Stimulated activated CD4-positive, alpha-beta T cell treated with anti-CD3 and anti-CD28 coated beads, Interleukin-1b, Interleukin-23, amount 100 ng/mL, for 24 hours (primary cell): ENCODE measurements around the gene SLX9.

Source experiments
- DNase-seq, 4 experiments: peaks; one replicate each; pipeline ENCODE4 v3.0.0-alpha.2; 2020; ENCODE audit warnings: low read depth in 4 of 4, low spot score in 1 of 4

The SLX9 gene

DNA sequence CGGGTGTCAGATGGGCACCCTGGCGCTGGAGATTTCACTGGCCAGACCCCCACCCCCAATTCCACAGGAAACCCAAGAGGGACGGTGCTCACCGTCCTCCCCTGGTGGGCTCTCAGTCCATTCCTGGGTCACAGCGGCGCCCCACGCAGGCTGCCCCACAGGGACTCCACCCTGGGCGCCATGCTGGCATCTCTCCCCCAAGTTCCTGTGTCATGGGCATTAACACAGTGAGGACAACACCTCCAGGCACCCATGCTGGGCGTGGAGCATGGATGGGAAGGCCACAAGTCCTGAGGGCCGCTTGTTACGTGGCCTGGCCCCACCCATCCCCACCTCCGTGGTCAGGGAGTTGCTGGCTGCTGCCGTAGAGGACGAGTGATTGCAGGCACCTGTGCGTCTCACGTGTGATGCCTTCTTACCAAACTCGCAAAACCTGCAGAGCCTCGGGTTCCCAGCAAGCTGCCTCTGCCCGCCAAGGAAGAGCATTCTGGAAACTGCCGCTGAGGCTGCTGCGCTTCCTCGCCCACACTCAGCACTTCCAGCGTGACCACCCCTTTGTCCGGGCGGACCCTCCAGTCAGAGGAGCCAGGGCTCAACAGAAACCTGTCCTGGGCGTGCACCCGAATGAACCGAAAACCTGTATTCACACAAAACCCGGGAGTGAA lies 60.3 kb downstream of the SLX9 start:
- no peak for DNase-seq

DNA sequence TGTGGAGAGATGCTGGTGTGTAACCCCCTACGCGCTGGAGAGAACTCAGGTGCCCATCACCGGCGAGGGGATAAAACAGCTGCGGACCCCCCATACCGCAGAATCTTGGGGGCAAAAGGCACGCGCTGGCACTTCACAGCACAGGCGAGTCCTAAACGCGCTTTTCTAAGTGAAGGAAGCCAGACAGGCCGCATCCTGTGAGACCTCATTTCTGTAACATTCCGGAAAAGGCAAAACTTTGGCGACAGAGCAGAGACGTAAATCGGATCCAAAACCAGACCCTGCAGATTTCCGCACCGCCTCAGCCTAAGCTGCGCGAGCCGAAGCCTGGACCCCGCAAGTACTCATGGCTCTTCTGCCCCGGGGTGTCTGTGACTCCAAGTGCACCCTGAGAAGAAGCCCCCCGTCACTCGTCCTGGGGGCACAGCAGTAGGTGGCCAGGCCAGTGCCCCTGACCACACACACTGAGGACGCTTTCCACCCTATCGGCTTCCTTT lies 60.9 kb downstream of the SLX9 start:
- DNase-seq: no peak

DNA sequence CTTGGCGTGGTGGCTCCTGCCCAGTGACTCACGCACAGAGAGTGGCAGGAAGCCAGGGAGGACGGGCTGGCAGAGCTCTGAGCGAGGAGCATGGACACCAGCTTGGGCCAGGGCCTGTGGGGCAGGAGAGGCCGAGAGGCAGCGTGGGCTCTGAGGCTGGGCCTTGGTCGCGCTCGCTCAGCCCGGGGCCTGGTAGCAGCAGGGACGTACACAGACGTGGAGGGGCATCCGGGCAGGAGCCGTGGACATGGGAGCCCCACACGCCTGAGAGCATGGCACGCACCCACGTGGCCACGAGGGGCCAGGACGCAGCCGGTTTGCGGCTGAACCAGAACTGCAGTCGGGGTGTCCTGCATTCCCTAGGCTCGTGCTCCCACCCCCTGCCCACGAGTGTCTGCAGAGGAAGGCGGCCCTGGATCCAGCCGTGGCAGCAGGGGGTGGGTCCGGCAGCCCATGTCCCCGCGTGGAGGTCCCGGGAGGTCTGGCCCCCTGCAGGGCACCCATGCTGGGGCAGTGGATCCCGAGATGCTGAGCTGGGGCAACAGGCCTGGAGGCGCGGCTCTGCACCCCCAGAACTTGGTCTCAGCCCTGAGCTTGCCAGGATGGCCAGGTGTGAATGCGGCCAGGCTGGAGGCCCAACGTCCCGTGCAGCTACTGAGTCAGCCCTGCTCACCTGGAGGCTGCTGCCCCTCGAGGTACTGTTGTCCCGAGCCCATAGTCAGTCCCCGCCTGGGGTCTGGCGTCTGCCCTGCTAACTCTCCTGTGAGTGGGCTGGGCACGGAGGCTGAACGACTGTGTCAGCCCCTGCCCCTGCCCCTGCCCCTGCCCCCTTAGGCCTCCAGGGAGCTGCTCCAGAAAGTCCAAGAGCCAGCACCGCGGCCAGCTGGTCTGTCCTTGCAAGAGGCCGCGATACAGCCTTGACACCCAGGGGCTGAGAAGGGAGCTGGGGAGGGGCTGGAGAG lies 61.6 kb downstream of the SLX9 start:
- DNase-seq: no peak

- no peak for DNase-seq
These were observed 62.8 kb downstream of the SLX9 start for GRCh38 chr21:45002381-45003204.

GRCh38 chr21:45003331-45004058 lies 63.7 kb downstream of the SLX9 start:
- no peak for DNase-seq

GRCh38 chr21:45004059-45004422 lies 64.2 kb downstream of the SLX9 start:
- no peak for DNase-seq

DNA sequence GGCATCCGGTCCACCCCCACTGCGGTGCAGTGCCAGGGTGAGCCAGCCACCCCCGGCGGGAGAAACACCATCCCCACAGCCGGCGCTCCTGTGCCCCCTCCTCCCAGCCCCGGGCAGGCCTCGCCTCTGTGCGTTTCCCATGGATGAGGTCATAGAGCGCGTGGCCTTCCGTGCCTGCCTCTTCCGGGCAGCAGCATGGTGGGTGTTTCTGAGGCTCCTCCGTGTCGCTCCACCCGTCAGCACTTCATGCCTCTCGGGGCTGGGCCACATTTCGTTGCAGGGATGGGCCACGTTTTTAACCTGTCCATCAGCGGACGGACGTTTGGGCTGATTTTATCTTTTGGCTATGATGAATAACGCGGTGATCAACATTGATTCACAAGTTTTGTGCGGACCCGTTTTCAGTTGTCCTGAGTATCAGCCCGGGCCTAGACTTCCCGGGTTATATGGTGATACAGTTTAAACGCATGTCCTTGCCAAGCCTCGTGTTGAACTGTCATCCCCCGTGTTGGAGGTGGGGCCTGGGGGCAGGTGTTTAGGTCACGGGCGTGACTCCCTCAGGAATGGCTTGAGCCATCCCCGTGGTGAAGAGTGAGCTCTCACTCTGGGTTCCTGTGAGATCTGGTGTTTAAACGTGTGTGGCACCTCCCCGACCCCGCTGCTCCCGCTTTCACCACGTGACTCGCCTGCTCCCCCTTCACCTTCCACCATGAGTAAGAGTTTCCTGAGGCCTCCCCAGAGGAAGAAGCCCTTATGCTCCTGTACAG lies 64.8 kb downstream of the SLX9 start:
- DNase-seq: peak in 2 of 4 experiments; percentile 14 to 36

DNA sequence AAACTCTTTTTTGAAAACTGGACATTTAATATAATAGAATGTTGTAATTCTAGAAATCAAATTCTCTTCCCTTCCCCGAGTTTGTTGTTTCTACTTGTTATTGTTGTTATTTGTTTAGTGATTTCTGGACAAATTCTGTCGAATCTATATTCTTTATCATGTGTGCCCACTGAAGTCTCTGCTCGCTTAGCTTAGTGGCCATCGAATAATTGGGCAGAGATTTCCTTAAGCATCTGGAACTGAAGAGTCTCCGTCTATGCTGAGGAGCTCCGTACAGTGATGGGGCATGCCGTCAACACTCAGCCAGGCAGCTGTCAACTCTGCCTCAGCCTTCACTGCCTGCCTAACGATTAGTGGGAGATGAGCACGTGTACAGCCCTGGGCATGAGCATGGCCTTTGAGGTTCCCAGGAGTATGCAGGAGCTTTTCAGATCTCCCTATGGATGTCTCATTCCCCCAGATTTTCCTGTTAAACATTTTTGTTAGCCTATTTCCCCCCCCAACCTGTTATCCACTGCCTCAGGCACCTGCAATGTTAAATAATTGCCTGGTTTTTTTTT lies 66.8 kb downstream of the SLX9 start:
- no peak for DNase-seq

DNA sequence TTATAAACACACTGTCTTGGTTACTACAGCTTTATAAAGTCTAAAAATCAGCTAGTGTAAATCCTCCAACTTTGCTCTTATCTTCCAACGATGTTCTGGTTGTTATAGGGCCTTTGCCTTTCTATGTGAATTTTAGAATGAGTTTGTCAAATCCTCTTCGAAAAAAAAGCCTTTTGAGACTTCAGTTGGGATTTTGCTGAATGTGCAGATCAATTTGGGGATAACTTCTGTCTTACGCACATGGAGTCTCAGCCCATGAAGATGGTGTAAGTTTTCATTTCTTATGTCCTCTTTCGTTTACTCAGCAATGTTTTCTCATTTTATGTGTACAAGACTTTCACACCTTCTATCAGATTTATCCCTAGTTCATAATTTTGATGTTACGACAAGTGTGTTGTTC lies 69.8 kb downstream of the SLX9 start:
- no peak for DNase-seq

- DNase-seq: no peak
These were observed 70.3 kb downstream of the SLX9 start for GRCh38 chr21:45010096-45010495.

GRCh38 chr21:45010860-45011259 lies 71.0 kb downstream of the SLX9 start:
- no peak for DNase-seq

GRCh38 chr21:45011426-45011825 lies 71.6 kb downstream of the SLX9 start:
- no peak for DNase-seq

GRCh38 chr21:45011911-45012661 lies 72.3 kb downstream of the SLX9 start:
- no peak for DNase-seq

DNA sequence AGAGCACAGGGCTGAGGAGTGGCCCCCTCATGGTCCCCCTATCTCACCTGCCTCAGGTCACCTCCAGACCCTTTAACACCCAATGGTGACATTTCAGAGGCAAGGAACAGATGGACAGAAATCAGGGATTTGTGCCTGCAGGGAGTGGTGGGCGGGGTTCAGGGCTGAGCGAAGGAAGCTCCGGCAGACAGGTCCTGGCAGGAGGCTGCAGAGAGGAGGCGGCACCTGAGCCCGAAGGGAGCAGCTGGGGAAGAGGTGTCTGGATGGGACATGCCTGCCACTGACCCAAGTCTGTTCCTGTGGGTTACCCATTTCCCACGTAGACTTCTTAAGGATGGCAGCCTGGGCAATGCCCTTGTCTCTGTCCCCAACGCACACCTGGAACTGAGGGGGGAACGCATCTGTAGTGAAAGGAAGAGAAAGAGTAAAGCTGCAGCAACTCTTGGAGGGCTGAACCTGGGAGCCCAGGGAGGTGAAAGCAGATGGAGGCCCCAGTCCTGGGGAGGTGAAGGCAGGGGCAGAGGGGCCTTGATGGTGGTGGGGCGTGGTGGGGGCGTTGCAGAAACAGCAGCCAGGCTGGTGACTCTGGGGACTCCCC lies 72.9 kb downstream of the SLX9 start:
- no peak for DNase-seq

- DNase-seq: no peak
These were observed 73.5 kb downstream of the SLX9 start for GRCh38 chr21:45013260-45013841.

DNA sequence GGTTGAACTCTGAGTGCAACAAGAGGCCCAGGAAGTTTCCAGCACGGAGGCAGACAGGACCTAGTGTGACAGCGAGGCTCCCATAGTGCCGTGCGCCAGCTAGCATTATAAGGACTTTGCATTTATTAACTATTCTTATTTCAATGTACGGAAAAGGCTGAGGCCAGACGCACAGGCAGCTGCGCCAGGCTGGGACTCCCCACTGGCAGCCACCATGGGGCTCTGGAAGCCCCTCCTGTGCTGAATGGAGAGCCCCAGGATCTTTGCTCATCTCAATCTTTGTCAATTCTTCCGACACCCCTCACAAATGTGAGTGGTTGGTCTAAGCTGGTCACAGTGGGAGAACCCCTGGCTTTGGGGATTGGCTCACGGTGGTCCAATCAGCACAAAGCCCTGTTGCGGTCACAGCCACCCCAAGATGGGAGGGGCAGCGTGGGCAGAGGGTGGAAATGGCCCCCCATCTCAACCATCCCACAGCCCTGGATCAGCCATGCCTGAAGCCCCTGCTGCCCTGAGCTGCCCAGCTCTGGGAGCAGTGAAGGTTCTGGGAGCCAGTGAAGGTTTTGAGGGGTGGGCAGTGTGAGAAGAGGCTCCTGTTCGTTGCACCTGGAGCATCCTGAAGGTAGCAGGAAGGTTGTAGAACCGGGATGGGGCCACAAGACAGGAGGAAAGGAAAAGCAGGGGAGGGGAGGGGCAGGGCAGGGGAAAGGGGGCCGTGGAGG lies 75.1 kb downstream of the SLX9 start:
- no peak for DNase-seq

GRCh38 chr21:45015469-45015860 lies 75.6 kb downstream of the SLX9 start:
- DNase-seq: no peak

DNA sequence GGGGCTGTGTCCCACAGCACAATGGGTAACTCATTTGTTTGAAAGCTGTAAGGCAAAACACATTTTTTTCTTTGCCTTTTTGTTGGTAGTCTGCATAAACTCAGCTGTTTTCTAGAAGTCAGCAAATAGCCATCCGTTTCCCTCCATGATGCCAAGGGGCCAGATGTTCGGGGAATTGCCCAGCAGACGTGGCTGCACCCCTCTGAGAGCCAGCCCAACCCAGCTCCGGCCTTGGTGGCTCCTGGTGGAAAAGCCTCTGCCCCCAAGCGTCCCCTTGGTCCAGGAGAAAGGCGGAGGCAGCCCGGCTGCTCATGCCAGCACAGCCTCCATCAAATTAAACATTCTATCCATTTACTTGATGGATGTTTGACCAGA lies 76.2 kb downstream of the SLX9 start:
- no peak for DNase-seq
